ENCODE measurements around the gene SPTBN4. TPM values are rescaled to one million over a fixed set of nuclear protein-coding genes. Genes with fewer than 3 reads are reported as not detected.
A peak's percentile ranks its signal among the peaks of the same experiment; 100 is the strongest.

The SPTBN4 gene
- total RNA-seq, 1 experiment from 2014 or later, result 0.82 TPM

- Mint-ChIP-seq H3K4me3 (ENCODE audit: unreplicated experiment) (peak overlapping the region; percentile 77), H3K27me3 (ENCODE audit: insufficient read depth, unreplicated experiment) (no peaks in the 10 kb centered on the region), H3K4me1 (ENCODE audit: low read depth, unreplicated experiment) (peaks cover 38% of the 10 kb centered on the region), H3K36me3 (ENCODE audit: insufficient read depth, unreplicated experiment) (peaks cover 40% of the 10 kb centered on the region), H3K9me3 (ENCODE audit: unreplicated experiment) (no peaks in the 10 kb centered on the region), H3K27ac (ENCODE audit: unreplicated experiment) (no peak overlapping the region)
- Histone ChIP-seq H3K4me1 (peaks cover 38% of the 10 kb centered on the region), H3K4me3 (ENCODE audit: low read depth, low read length) (peak overlapping the region; percentile 62), H3K27me3 (replicated peaks; ENCODE audit: control insufficient read depth, insufficient read depth, low read length) (no peaks in the 10 kb centered on the region), H3K9me3 (no peaks in the 10 kb centered on the region), H3K36me3 (ENCODE audit: control insufficient read depth, insufficient read depth, low read length) (no peaks in the 10 kb centered on the region)
- CTCF ChIA-PET, result interaction anchor here (0.6 to 1.3 kb wide), 4 partner anchors 10 to 86 kb away, joined by 4 to 15 read pairs (median 8); partner anchors contain the start of gene LTBP4
- intact Hi-C loops (cut with micrococcal nuclease; ENCODE audit: unreplicated experiment), result no loop called here
- DNase-seq, result peak; percentile 94 to 97
- no TSS peak for BruUV-seq (replicated peaks)
- no peak for TF ChIP-seq CTCF (IDR thresholded peaks at IDR 0.05; ENCODE audit: insufficient read depth in 1 of 2, low read depth in 1 of 2, low read length in 1 of 2, severe bottlenecking in 1 of 2, unreplicated experiment in 1 of 2)
- POLR2A ChIA-PET, result interaction anchor here (0.5 to 1.2 kb wide), 6 partner anchors 24 to 185 kb away, joined by 3 to 4 read pairs (median 4); partner anchors contain the start of gene RAB4B
Observed at GRCh38 chr19:40609561-40610395, 143.0 kb downstream of the SPTBN4 start.

GRCh38 chr19:40610396-40611064 lies 143.7 kb downstream of the SPTBN4 start:
- BruUV-seq (replicated peaks), result no TSS peak
- peak in 1 of 2 experiments; percentile 42 for DNase-seq
- POLR2A ChIA-PET, result interaction anchor here (0.6 to 1.2 kb wide), 4 partner anchors 23 to 167 kb away, joined by 3 to 4 read pairs (median 4); partner anchors contain the start of gene RAB4B
- no peak overlapping the region for H3K27ac Mint-ChIP-seq (ENCODE audit: unreplicated experiment)
- peaks cover 36% of the 10 kb centered on the region for H3K36me3 Mint-ChIP-seq (ENCODE audit: insufficient read depth, unreplicated experiment)
- peak overlapping the region; percentile 77 for H3K4me3 Mint-ChIP-seq (ENCODE audit: unreplicated experiment)
- TF ChIP-seq CTCF (IDR thresholded peaks at IDR 0.05; ENCODE audit: insufficient read depth in 1 of 2, low read depth in 1 of 2, low read length in 1 of 2, severe bottlenecking in 1 of 2, unreplicated experiment in 1 of 2), result no peak
- Histone ChIP-seq H3K4me1 (peaks cover 32% of the 10 kb centered on the region), H3K4me3 (ENCODE audit: low read depth, low read length) (no peak overlapping the region), H3K36me3 (ENCODE audit: control insufficient read depth, insufficient read depth, low read length) (no peaks in the 10 kb centered on the region), H3K9me3 (no peaks in the 10 kb centered on the region), H3K27me3 (replicated peaks; ENCODE audit: control insufficient read depth, insufficient read depth, low read length) (no peaks in the 10 kb centered on the region)
- no peaks in the 10 kb centered on the region for H3K9me3 Mint-ChIP-seq (ENCODE audit: unreplicated experiment)
- H3K4me1 Mint-ChIP-seq (ENCODE audit: low read depth, unreplicated experiment), result peaks cover 43% of the 10 kb centered on the region
- CTCF ChIA-PET, result interaction anchor here (0.6 to 1.3 kb wide), 4 partner anchors 10 to 87 kb away, joined by 4 to 15 read pairs (median 8); partner anchors contain the start of gene LTBP4
- H3K27me3 Mint-ChIP-seq (ENCODE audit: insufficient read depth, unreplicated experiment), result no peaks in the 10 kb centered on the region
- intact Hi-C loops (cut with micrococcal nuclease; ENCODE audit: unreplicated experiment), result no loop called here

- Histone ChIP-seq H3K36me3 (ENCODE audit: control insufficient read depth, insufficient read depth, low read length) (no peaks in the 10 kb centered on the region), H3K27me3 (replicated peaks; ENCODE audit: control insufficient read depth, insufficient read depth, low read length) (no peaks in the 10 kb centered on the region), H3K9me3 (no peaks in the 10 kb centered on the region), H3K4me1 (peaks cover 27% of the 10 kb centered on the region), H3K4me3 (ENCODE audit: low read depth, low read length) (no peak overlapping the region)
- BruUV-seq (replicated peaks), result no TSS peak
- intact Hi-C loops (cut with micrococcal nuclease; ENCODE audit: unreplicated experiment), result no loop called here
- H3K4me1 Mint-ChIP-seq (ENCODE audit: low read depth, unreplicated experiment), result peaks cover 42% of the 10 kb centered on the region
- no peaks in the 10 kb centered on the region for H3K9me3 Mint-ChIP-seq (ENCODE audit: unreplicated experiment)
- H3K4me3 Mint-ChIP-seq (ENCODE audit: unreplicated experiment), result no peak overlapping the region
- ChIA-PET CTCF (no interaction called here), POLR2A (no interaction called here)
- TF ChIP-seq CTCF (IDR thresholded peaks at IDR 0.05; ENCODE audit: insufficient read depth in 1 of 2, low read depth in 1 of 2, low read length in 1 of 2, severe bottlenecking in 1 of 2, unreplicated experiment in 1 of 2), result no peak
- H3K27me3 Mint-ChIP-seq (ENCODE audit: insufficient read depth, unreplicated experiment), result no peaks in the 10 kb centered on the region
- no peak overlapping the region for H3K27ac Mint-ChIP-seq (ENCODE audit: unreplicated experiment)
- H3K36me3 Mint-ChIP-seq (ENCODE audit: insufficient read depth, unreplicated experiment), result peaks cover 30% of the 10 kb centered on the region
- DNase-seq, result peak in 1 of 2 experiments; percentile 32
Observed at GRCh38 chr19:40611096-40611495, 144.3 kb downstream of the SPTBN4 start.
